Medulla oblongata (tissue), 1 donor: ENCODE measurements around the gene MAGEB3.
"Not testable (repeated sequence)": the region's sequence is repeated elsewhere in the genome, so short reads cannot be mapped to it uniquely, and the experiment has no call there.

Source experiments
- DNase-seq: peaks from one replicate; pipeline ENCODE4 v3.0.0-alpha.2; 2015; ENCODE audit errors: extremely low spot score

Gene MAGEB3, protein sequence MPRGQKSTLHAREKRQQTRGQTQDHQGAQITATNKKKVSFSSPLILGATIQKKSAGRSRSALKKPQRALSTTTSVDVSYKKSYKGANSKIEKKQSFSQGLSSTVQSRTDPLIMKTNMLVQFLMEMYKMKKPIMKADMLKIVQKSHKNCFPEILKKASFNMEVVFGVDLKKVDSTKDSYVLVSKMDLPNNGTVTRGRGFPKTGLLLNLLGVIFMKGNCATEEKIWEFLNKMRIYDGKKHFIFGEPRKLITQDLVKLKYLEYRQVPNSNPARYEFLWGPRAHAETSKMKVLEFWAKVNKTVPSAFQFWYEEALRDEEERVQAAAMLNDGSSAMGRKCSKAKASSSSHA

DNA sequence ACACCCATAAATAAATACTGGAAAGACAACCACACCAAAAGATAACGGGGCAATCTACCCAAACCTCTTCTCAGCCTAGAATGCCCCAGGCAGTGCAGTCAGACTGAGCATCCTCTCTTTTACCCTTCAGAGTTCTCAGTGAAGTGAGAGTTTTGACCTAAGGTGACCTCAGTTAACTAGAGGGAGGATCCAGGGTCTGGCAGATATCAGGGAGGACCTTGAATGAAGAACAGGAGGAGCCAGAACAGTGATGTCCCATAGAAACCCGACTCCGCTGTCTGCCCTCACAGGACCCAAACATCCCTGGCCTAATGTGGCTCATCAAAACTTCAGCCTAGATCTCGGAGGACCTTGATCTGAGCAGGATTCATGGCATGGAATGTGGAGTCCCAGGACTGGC, at the start of gene MAGEB3:
TSS of gene MAGEB3 (plus strand) at position 263 of the 400 bp plus-strand sequence. CDS start 5,268 bp downstream, outside the sequence.
- DNase-seq, result no peak

DNA sequence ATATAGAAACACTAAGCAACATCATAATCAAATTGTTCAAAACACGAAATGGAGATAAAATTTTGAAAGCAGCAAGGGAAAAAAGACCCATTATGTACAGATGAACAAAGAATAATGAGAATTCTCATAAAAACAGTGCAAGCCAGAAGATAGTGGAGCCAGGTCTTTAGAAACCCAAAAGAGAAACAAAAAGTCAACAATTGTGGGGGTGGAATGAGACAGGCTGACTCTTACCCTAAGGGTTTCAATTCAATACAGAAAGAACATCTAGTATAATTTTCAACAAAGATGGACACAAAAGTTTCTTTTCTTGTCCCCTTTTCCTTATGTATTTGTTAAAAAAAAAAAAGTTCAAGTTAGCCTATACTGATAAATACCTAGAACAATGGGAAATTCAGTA, 49.1 kb upstream of the MAGEB3 start:
- no peak for DNase-seq

DNA sequence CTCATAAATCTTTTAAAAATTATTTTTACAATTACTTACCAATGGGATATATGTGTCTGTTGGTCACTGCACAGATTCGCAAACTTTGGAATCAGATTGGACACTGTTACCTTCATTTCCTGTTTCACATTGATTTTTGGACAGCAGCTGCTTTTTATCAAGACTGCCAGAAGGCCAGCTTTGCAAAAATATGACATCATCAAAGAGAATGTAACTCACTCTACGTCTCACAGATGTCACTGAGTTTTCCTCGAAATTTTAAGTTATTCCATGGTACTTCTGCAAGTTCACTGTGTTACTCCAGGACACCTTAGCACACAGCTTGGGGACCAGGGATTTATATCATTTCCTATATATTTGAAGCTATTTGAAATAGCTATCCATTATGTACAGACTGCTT, 46.9 kb upstream of the MAGEB3 start:
- DNase-seq, result no peak

DNA sequence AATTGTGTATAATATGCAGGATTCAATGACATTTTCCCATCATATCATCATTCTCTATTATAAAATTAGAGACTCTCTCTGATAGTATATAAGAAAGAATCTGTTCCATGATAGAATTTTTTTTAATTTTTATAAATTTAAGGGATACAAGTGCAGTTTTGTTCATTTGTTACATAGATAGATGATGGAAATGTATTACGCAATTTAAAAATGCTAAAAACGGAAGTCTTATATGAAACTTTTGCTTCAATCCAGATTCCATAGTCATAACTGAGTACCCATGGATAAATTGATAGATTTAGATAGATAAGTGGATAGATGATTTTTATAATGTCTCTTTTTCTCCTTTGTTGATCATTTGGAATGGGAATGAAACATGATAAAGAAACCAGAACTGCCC, 40.0 kb upstream of the MAGEB3 start:
- no peak for DNase-seq

DNA sequence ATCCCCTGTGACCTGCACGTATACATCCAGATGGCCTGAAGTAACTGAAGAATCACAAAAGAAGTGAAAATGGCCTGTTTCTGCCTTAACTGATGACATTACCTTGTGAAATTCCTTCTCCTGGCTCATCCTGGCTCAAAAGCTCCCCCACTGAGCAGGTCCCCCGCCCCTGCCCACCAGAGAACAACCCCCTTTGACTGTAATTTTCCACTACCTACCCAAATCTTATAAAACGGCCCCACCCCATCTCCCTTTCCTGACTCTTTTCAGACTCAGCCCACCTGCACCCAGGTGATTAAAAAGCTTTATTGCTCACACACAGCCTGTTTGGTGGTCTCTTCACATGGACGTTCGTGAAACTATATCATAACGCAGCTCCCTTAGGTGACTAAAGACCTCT, 36.5 kb upstream of the MAGEB3 start:
- DNase-seq, result not testable (repeated sequence)

DNA sequence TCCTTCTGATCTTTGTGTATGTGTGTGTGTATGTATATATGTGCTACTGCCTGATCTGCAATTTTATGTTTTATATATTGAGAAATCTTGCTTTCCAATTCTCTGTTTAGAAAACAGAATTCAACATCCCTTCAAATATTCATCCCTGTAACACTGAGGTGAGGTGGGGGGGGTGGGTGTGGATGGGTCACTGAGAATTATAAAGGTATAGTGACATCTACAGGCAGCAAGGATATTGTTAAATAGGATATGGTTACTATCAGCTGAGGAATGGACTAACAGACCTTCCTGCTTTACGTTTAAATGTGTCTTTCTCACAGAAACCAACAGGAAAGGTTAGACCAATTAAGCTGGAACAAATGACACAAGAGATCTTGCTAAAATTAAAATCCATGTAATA, 34.1 kb upstream of the MAGEB3 start:
- DNase-seq, result no peak

DNA sequence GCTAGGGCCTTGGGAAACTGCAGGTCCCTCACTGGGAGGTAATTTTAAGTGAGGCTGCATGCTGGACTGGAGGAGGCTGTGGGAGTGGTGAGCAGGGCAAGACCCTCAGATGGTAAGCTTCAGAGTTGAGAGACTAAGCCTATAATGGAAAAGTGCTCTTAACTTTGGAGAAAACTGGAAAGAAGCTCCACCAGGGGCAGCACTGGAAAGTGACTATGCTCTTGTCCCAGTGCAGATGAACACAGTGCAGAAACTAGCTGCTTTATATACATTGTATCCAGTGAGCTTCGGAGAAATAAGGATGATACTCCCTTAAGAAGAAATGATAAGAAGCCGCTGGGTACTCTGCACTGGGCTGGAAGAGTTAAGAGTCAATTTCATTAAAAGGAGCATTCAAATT, 18.3 kb upstream of the MAGEB3 start:
- no peak for DNase-seq

DNA sequence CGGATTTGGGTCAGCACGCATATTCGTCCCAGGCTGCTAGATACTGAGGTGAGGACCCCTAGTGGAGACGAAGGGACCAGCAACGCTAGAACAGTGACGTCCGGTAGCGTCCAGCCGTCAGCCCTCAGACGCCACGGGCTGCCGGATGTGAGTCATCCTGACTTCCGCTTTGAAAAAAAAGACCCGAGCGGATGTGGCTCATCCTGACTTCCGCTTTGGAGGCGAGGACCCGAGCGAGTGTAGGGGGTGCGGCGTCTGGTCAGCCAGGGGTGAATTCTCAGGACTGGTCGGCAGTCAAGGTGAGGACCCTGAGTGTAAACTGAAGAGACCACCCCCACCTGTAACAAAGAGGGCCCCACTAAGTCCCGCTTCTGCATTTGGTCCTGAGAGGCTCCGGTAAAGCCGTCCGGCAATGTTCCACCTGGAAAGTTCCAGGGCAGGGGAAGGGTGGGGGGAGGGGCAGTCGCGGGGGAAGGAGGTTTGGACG, 15.1 kb upstream of the MAGEB3 start, which contains the start of gene MAGEB2:
TSS of gene MAGEB2 (plus strand) at position 207 of the 487 bp plus-strand sequence. CDS start 3,018 bp downstream, outside the sequence.
- no peak for DNase-seq

DNA sequence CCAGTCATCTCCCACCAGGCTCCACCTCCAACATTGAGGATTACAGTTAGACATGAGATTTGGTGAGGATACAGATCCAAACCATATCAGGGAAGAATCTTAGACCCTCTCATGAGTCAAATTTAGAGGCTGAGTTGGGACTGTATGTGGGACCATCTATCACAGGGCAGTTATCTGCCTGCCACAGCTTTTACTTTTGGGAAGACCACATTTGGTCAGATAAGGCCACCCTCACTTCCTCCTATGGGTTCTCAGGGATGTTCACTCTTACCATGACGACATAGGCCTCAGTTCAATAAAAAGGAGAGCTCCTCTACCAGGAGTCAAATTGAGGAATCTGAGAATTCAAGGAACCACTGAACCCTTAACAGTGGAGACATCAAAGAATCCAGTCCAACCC, 13.0 kb upstream of the MAGEB3 start:
- no peak for DNase-seq

DNA sequence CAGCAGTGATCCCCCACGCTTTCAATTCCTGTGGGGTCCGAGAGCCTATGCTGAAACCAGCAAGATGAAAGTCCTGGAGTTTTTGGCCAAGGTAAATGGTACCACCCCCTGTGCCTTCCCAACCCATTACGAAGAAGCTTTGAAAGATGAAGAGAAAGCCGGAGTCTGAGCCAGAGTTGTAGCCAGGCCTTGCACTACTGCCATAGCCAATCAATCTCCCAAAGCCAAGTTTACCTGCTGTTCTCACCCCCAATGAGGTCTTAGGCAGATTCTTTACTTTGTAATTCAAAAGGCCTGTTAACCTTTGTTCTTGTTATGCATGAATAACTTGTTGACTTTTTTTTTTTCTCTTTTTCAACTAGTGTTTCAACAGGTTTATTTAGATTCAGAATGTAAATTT, 11.1 kb upstream of the MAGEB3 start:
- no peak for DNase-seq

DNA sequence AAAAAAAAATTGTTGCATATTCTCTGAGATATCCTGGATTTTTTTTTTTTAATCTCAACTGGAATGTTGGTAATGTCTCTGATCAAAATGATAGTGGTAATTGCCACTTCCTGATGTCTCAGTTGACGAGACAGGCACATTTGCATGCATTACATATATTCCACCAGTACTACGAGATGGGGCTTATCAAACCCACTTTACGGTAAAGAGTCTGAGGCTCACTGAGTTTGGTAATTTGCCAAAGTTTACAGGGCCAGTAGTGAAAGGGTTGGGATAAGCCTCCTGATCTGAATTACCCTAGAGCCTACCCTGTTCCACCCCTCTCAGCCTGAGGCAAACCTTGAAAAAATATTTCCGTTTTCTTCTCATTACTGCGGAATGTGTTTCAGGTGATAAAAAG, 9.8 kb upstream of the MAGEB3 start:
- no peak for DNase-seq

DNA sequence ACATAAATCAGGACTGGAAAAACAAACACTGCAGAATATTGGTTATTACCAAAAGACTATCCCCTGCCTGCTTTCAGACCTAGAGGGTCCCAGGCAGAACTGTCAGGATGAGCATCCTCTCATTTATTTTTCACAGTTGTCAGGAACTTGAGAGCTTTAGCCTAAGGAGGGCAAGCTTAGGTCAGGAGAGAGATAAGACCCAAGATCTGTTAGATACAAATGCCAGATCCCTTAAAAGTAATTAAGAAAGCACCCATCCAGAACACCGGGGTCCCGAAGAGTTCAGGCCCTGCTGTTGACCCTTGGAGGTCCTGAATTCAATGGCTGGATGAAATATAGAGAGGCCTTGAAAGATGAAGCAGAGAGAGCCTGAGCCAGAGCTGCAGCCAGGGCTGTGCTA, 5.9 kb upstream of the MAGEB3 start:
- DNase-seq, result no peak

DNA sequence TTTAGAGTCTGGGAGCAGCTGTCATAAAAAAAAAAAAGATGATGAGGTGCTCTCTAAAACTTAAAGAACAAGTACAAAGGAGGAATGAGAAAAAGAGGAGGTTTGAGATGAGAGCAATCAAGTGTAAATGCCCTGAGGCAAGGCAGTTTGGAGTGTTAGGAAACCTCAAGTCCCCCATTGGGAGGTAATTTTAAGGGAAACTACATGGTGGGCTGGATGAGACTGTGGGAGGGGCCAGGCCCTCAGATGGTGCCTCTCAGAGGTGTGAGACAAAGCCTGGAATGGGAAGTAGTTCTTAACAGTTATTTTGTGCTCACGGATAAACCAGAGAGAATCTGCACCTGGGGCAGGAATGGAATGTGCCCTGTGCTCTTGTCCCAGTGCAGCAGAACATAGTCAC, 1.9 kb upstream of the MAGEB3 start:
- no peak for DNase-seq

DNA sequence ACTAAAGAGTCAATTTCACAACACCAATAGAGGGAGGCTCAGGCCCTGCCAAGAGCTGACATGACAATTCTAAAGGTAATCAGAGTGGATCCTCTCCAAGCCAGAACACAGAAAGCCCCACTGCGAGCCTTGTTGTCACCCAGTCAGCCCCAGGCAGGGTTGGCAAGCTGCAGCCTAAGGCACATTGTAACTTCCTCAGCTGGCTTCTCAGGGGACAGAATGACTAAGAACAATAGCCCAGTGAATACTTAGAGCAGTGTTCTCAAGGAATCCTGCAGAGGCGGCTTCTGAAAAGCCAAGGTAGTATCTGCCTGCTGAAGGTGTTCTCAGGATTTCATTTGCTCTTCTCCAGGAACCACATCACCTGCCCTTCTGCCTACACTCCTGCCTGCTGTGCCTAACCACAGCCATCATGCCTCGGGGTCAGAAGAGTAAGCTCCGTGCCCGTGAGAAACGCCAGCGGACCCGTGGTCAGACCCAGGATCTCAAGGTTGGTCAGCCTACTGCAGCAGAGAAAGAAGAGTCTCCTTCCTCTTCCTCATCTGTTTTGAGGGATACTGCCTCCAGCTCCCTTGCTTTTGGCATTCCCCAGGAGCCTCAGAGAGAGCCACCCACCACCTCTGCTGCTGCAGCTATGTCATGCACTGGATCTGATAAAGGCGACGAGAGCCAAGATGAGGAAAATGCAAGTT, 11.4 kb downstream of the MAGEB3 start, which contains the start of gene MAGEB4:
TSS of gene MAGEB4 (plus strand) at position 277 of the 692 bp plus-strand sequence. CDS start at position 413, 136 bp downstream.
- no peak for DNase-seq

DNA sequence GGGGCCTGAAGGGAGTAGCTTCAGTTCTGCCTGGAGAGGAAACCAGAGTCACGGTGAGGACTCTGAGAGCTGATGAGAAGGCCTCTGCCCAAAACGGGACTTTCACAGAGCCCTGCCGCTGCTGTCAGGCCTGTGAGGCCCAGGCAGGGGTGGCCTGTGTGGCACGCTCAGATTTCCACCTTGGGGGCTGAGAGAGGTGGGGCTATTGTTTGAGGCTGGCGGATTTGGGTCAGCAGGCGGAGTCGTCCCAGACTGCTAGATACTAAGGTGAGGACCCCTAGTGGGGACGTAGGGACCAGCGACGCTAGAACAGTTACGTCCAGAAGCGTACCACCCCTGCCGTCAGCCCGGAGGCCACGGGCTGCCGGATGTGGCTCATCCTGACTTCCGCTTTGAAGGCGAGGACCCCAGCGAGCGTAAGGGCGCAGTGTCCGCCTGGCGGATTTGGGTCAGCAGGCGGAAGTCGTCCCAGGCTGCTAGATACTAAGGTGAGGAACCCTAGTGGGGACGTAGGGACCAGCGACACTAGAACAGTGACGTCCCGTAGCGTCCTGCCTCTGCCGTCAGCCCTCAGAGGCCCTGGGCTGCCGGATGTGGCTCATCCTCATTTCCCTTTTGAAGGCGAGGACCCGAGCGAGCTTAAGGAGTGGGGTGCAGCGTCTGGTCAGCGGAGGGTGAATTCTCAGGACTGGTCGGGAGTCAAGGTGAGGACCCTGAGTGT, 16.5 kb downstream of the MAGEB3 start, which contains the start of gene MAGEB1:
TSS of gene MAGEB1 (plus strand) at position 378 of the 721 bp plus-strand sequence. CDS start 3,348 bp downstream, outside the sequence.
- DNase-seq, result no peak

DNA sequence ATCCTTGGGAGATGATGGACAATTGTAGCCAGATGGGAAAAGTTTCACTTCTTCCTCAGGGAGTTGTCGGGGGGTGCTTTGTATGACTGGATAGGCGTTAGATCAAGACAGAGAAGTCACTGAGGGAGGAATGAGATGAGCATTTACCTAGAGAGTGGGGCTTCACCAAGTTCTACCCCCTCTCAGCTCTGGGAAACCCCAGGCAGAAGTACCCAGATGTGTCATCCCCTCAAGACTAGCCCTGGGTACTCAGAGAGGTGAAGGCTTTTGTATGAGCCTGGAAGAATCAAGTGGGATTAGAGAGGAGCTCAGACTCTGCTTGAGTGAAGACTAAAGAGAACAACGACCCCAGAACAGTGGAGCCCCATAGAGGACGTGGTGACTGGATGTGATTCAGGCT, 18.4 kb downstream of the MAGEB3 start:
- DNase-seq, result no peak

DNA sequence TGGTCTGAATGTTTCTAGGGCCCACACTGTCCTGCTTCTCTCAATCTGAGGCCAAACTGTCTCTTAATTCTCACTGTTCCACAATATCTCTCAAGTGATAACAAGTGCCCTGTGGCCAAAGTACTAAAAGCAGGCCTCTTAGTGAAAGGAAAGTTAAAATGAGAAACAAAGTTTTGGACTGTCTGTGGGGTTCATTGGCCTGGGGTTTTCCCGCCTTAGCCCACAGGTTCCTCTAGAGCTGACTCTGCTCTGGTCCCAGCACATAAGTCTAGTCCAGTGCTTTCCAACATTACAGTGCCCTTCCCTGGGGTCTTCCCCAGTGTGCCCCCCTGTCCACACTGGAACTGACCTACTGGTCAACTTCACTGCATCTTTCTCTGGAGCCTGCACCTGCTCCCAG, 22.8 kb downstream of the MAGEB3 start:
- no peak for DNase-seq

DNA sequence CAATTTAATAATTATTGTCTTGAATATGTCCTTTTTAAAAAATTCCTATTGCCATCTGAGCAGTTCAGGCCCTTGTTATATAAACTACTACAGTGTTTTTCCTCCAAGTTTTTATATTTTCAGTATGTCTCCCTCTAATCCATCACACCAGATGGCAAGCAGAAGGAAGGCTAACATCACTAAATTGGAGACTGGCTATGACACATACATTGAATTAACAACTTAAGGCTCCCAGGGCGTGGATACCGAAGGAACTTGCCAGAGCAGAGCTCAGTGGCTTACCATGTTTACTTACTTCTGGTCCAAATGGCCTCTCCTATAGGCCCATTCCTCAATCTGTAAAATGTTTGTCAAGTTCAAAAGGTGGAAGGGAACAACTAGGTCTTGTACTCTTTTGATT, 29.5 kb downstream of the MAGEB3 start:
- DNase-seq, result no peak

DNA sequence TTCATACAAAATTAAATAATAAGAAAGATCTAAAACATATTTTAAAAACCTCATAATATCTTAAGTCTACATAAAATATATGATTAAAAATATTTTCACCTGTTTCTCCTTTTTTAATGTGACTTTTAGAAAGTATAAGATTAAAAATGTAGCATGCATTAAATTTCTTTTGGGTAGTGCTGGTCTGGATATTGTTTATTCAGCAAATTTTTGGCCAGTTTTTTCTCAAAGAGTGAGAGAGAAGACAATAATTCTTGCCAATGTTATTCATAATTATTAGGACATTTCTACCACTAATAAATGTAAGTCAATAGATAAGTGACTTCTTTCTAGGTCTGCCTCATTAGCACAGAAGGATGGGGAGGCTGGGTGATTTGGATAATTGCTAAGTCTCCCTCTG, 30.6 kb downstream of the MAGEB3 start:
- no peak for DNase-seq

DNA sequence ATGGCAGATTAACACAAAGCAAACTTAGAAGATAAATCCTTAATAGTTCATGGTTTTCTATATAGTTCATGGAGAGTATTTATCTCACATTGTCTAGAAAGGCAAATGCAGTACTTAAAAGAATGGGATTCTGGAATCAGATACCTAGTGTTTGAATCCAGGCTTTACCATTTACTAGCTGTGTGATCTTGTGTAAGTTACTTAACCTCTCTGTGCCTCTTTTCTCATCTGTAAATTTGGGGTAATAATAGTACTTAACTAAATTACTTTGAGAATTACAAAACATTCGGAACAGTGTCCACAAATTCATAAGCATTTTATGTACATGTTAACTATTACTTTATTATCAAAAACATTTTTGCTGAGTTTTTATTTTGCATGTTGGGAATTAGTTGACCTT, 32.3 kb downstream of the MAGEB3 start:
- DNase-seq, result no peak

DNA sequence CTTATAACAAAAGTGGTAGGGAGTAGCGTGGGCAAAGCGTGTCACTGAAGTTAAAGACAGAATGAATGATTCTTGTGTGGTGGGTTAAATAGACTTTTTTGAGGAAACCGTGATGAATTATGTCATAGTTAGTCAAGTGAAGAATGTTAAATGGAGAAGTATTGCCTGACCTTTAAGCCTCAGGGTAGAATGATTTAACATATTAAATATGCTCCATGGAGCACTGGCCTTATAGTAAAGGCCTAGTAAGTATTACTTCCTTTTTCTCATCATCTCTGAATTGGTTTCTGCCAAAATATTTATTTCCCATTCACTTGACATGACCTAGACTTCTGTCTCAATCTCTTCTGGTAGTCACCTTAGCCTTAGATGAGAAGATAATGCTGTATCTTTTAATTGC, 40.2 kb downstream of the MAGEB3 start:
- no peak for DNase-seq

DNA sequence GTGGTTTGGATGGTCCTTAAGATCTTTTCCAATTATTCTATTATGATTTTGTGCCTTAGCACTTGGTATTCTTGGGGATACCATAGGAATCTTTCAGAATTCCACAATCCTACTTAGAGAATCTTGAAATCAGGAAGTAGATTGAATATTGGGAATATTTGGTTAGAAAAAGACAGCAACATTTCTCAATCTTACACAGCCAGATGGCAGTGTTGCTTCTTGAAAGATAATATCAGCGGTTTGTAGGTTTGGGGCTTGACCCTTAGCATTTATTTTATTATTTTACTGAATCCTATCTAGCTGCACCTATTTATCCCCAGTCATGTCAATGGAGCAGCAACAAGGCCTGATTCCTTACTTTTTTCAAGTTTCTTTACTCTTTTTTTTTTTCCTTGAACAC, 45.0 kb downstream of the MAGEB3 start:
- peak; percentile 2 for DNase-seq
